Posterior cingulate gyrus (tissue), 11 donors: ENCODE measurements around the gene RPL13.
"Not testable (repeated sequence)": the region's sequence is repeated elsewhere in the genome, so short reads cannot be mapped to it uniquely, and the experiment has no call there.

Experiments
- DNase-seq, 10 donors: peaks; one replicate each; pipeline versions ENCODE4 v3.0.0 to v3.0.0-alpha.2; 2020 to 2021; ENCODE audit warnings: mixed read lengths in 3 of 10
- intact Hi-C: fragments of 100-400 bp; cut with DNase I; formaldehyde crosslinking; loops from one replicate; pipeline ENCODE4 v1.15.1; 2023

The RPL13 gene

GRCh38 chr16:89561142-89561883 lies 831 bp downstream of the RPL13 start:
- intact Hi-C loops = loop anchor here (10.0 kb wide), 1 partner anchor 83 kb away; no protein-coding TSS in a partner anchor
- no peak for DNase-seq

GRCh38 chr16:89561884-89562599 lies 1.6 kb downstream of the RPL13 start:
- intact Hi-C loops = loop anchor here (10.0 kb wide), 1 partner anchor 83 kb away; no protein-coding TSS in a partner anchor
- DNase-seq = no peak

GRCh38 chr16:89562939-89563338 lies 2.5 kb downstream of the RPL13 start:
- intact Hi-C loops = loop anchor here (10.0 kb wide), 1 partner anchor 82 kb away; no protein-coding TSS in a partner anchor
- DNase-seq = no peak

GRCh38 chr16:89563639-89564392 lies 3.3 kb downstream of the RPL13 start:
- DNase-seq = no peak
- intact Hi-C loops = loop anchor here (10.0 kb wide), 1 partner anchor 81 kb away; no protein-coding TSS in a partner anchor

- intact Hi-C loops = loop anchor here (10.0 kb wide), 1 partner anchor 80 kb away; no protein-coding TSS in a partner anchor
- DNase-seq = peak in 1 of 10 donors; percentile 81
These were observed 4.2 kb downstream of the RPL13 start for GRCh38 chr16:89564476-89565255.

GRCh38 chr16:89565256-89565505 lies 4.7 kb downstream of the RPL13 start:
- intact Hi-C loops = loop anchor here (10.0 kb wide), 1 partner anchor 80 kb away; no protein-coding TSS in a partner anchor
- DNase-seq = no peak

GRCh38 chr16:89565506-89566372 lies 5.3 kb downstream of the RPL13 start:
- DNase-seq = peak in 8 of 10 donors; percentile 34 to 91 (median 47)
- intact Hi-C loops = loop anchor here (10.0 kb wide), 1 partner anchor 79 kb away; no protein-coding TSS in a partner anchor

GRCh38 chr16:89567656-89568594 lies 7.4 kb downstream of the RPL13 start:
- DNase-seq = peak in 1 of 10 donors; percentile 76
- intact Hi-C loops = loop anchor here (10.0 kb wide), 1 partner anchor 77 kb away; no protein-coding TSS in a partner anchor

GRCh38 chr16:89569506-89570341 lies 9.2 kb downstream of the RPL13 start:
- intact Hi-C loops = loop anchor here (10.0 kb wide), 1 partner anchor 75 kb away; no protein-coding TSS in a partner anchor

GRCh38 chr16:89570342-89570923 lies 10.0 kb downstream of the RPL13 start:
- peak in 1 of 10 donors; percentile 67 for DNase-seq
- intact Hi-C loops = no loop called here

More at GRCh38 chr16:89569506-89570341, 9.2 kb downstream of the RPL13 start:
- DNase-seq = peak in 1 of 10 donors; percentile 74

GRCh38 chr16:89570983-89571598 lies 10.6 kb downstream of the RPL13 start:
- intact Hi-C loops = not testable (repeated sequence)
- peak in 1 of 10 donors; percentile 67 for DNase-seq

GRCh38 chr16:89571636-89572035 lies 11.2 kb downstream of the RPL13 start:
- intact Hi-C loops = no loop called here

GRCh38 chr16:89572073-89572484 lies 11.6 kb downstream of the RPL13 start:
- no peak for DNase-seq
- intact Hi-C loops = no loop called here

More at GRCh38 chr16:89571636-89572035, 11.2 kb downstream of the RPL13 start:
- DNase-seq = no peak

- intact Hi-C loops = no loop called here
- DNase-seq = peak in 1 of 10 donors; percentile 64
These were observed 12.2 kb downstream of the RPL13 start for GRCh38 chr16:89572485-89573205.
